Omental fat pad (tissue), 4 donors: Measurements from ENCODE around the gene NEMF. TPM values are rescaled to one million over a fixed set of nuclear protein-coding genes. Genes with fewer than 3 reads are reported as not detected.
A peak's percentile ranks its signal among the peaks of the same experiment; 100 is the strongest.

Experiments
- ATAC-seq: fragments of 150-250 bp; one replicate; pipeline ENCODE4 v1.9.1; 2016; ENCODE audit warnings: mild to moderate bottlenecking, moderate library complexity; ENCODE audit not compliant: low FRiP score
- DNase-seq: peaks from one replicate; pipeline ENCODE4 v3.0.0-alpha.2; 2019; ENCODE audit warnings: low spot score
- small RNA-seq: library from RNA; depleted of rRNA; stranded (forward); fragments of <200 nt; gene quantifications from one replicate; pipeline ENCODE3, GENCODE V24; 2016
- total RNA-seq, 4 donors: library from RNA; depleted of rRNA; stranded (reverse); fragments of >200 nt; gene quantifications; one replicate each; pipeline ENCODE4 v1.1.0, GENCODE V29; 2016
- TF ChIP-seq, protein P1 (sequence below), 3 donors: fragments of 450-650 bp; IDR thresholded peaks; one replicate each; pipeline ENCODE4 v1.5.1; 2016 to 2017; ENCODE audit warnings: antibody characterized with exemption in 3 of 3, mild to moderate bottlenecking in 3 of 3, moderate library complexity in 2 of 3

NEMF gene
- total RNA-seq, 4 donors from 2014 or later, result 59.6 to 87.8 (median 67.7) TPM

DNA sequence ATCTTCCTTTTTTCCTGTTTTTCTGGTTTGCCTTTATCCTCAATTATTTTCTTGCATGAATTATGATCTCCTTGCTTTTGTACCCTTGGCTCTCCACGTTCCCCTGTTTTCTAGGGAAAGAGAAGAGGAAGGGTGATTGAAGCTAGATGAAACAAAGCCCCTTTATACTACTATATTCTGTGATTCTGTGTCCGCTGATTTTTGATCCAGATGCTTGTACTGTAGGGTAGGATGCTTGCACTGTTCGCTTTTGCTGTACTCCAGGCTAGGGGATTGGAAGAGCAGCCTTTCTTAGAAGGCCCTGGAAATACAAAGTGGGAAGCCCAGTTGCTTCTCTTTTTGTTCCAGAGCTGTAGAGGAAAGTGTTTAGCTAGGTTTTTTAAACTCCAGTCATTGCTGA, 119.7 kb downstream of the NEMF start:
- no peak for ATAC-seq
- TF ChIP-seq, protein P1, sequence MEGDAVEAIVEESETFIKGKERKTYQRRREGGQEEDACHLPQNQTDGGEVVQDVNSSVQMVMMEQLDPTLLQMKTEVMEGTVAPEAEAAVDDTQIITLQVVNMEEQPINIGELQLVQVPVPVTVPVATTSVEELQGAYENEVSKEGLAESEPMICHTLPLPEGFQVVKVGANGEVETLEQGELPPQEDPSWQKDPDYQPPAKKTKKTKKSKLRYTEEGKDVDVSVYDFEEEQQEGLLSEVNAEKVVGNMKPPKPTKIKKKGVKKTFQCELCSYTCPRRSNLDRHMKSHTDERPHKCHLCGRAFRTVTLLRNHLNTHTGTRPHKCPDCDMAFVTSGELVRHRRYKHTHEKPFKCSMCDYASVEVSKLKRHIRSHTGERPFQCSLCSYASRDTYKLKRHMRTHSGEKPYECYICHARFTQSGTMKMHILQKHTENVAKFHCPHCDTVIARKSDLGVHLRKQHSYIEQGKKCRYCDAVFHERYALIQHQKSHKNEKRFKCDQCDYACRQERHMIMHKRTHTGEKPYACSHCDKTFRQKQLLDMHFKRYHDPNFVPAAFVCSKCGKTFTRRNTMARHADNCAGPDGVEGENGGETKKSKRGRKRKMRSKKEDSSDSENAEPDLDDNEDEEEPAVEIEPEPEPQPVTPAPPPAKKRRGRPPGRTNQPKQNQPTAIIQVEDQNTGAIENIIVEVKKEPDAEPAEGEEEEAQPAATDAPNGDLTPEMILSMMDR (IDR thresholded peaks at IDR 0.05), result no peak
- no peak for DNase-seq

Small RNAs within 50 kb of the gene (small RNA-seq; reads per million reads assigned to genes)
- gene RF00019 (not detected), gene RN7SL2 (21.3 reads per million, percentile 93 among the genes with 10 or more reads in this experiment), gene RN7SL3 (1.9 reads per million, percentile 37 among the genes with 10 or more reads in this experiment), gene RNU6-189P (not detected), gene RNU6-539P (not detected)

Other genes starting within 250 kb of the NEMF start
- 100 to 1,000 TPM; 150 to 280 (median 234) TPM for gene RPL36AL, start 232.2 kb downstream of the NEMF start, total RNA-seq
- 10 to 100 TPM; 32.3 to 70.6 (median 36.5) TPM for gene MGAT2, start 232.0 kb downstream of the NEMF start, total RNA-seq
- gene DNAAF2, start 217.5 kb downstream of the NEMF start, total RNA-seq, result 10 to 100 TPM in 2 of 4 donors, 1 to 10 TPM in 2; 7.2 to 16.5 (median 10.3) TPM
- 1 to 10 TPM in 3 of 4 donors, under 1 TPM in 1; 0.84 to 2.6 (median 2.1) TPM for gene POLE2, start 164.6 kb downstream of the NEMF start, total RNA-seq
- 10 to 100 TPM in 1 of 4 donors, 1 to 10 TPM in 3; 2.9 to 10.2 (median 7.1) TPM for gene KLHDC1, start 159.7 kb downstream of the NEMF start, total RNA-seq
- 10 to 100 TPM; 30.5 to 82.4 (median 50.6) TPM for gene KLHDC2, start 84.6 kb downstream of the NEMF start, total RNA-seq
- gene ARF6, start 40.3 kb upstream of the NEMF start, total RNA-seq, result 10 to 100 TPM; 35.4 to 85.0 (median 45.9) TPM